ENCODE data around the gene RHOT1. TPM values are rescaled to one million over a fixed set of nuclear protein-coding genes. Genes with fewer than 3 reads are reported as not detected.

The RHOT1 gene
- polyA plus RNA-seq, 1 experiment: 27.4 TPM

DNA sequence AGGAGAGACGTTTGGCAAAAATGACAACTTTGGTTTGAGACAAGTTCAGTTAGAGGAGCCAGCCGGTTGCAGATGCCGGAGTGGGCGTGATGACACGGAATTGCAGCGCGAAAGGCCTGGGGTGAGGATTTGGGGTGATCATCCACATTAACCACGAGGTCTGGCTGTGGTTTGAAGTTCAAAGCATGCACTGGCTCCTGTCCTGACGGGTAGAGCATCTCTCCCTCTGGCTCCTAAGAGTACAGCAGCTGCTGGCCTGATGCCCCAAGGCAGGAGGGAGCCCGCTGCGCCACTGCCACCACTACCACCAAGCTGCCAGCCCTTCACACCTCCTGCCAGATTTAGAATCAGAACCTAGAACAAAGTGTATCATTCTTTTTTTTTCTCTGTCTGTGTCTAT, 127.1 kb downstream of the RHOT1 start:
- H3K27me3 ChIP-seq (ENCODE audit: control insufficient read depth, insufficient read depth, low read length): peaks cover 33% of the 10 kb centered on the region
- TF ChIP-seq, protein P1, sequence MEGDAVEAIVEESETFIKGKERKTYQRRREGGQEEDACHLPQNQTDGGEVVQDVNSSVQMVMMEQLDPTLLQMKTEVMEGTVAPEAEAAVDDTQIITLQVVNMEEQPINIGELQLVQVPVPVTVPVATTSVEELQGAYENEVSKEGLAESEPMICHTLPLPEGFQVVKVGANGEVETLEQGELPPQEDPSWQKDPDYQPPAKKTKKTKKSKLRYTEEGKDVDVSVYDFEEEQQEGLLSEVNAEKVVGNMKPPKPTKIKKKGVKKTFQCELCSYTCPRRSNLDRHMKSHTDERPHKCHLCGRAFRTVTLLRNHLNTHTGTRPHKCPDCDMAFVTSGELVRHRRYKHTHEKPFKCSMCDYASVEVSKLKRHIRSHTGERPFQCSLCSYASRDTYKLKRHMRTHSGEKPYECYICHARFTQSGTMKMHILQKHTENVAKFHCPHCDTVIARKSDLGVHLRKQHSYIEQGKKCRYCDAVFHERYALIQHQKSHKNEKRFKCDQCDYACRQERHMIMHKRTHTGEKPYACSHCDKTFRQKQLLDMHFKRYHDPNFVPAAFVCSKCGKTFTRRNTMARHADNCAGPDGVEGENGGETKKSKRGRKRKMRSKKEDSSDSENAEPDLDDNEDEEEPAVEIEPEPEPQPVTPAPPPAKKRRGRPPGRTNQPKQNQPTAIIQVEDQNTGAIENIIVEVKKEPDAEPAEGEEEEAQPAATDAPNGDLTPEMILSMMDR (IDR thresholded peaks at IDR 0.05; ENCODE audit: insufficient read depth, low read depth, low read length): no peak
- no peak overlapping the region for H3K4me3 ChIP-seq (ENCODE audit: low read depth, low read length)
- ChIA-PET CTCF (no interaction called here), POLR2A (no interaction called here)
- DNase-seq (ENCODE audit: low read depth): no peak
- no peaks in the 10 kb centered on the region for H3K36me3 ChIP-seq (ENCODE audit: control insufficient read depth, insufficient read depth, low read length)

DNA sequence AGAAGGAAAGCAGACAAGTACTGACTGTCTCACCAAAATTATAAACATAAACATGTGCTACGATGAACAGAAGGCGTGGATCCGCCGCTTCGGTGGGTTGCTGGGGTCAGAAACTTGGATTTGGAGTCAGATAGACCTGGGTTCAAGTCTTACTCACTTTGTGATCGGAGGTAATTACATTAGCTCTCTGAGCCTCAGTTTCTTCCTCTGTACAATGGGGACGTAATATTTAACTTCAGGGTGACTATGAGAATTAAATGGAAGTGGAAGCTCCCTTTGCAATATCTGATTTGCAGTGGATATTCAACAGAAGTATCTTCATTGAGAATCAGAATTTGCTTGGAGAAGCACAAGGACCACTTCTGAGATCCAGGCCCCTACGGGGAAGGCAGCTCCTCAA, 129.5 kb downstream of the RHOT1 start:
- ChIA-PET CTCF (interaction anchor here (0.5 to 1.7 kb wide), 5 partner anchors 10 to 75 kb away, joined by 3 to 4 read pairs (median 4); no protein-coding TSS in a partner anchor), POLR2A (no interaction called here)
- Histone ChIP-seq H3K4me3 (ENCODE audit: low read depth, low read length) (no peak overlapping the region), H3K27me3 (ENCODE audit: control insufficient read depth, insufficient read depth, low read length) (peaks cover 22% of the 10 kb centered on the region), H3K36me3 (ENCODE audit: control insufficient read depth, insufficient read depth, low read length) (no peaks in the 10 kb centered on the region)
- no peak for DNase-seq (ENCODE audit: low read depth)
- TF ChIP-seq, protein P1 (IDR thresholded peaks at IDR 0.05; ENCODE audit: insufficient read depth, low read depth, low read length): no peak

DNA sequence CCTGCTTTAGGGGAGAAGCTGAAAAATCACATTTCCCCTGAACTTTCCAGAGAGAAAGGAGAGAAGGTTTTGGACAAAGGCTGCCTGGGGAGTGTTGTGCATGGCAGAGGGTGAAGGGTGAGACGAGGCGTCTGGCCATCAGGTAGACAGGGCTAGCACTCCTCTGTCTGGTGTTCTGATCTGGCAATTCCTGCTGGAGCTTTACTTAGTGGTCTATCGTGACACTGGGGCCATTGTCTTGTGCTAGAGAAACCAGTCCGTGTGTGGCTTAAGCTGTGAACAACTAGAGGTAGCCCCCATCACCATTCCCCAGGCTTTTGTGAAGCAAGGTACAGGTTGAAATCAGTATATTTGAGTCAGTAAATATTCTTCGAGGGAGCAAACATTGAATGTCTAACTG, 131.8 kb downstream of the RHOT1 start:
- POLR2A ChIA-PET: no interaction called here
- Histone ChIP-seq H3K4me3 (ENCODE audit: low read depth, low read length) (no peak overlapping the region), H3K27me3 (ENCODE audit: control insufficient read depth, insufficient read depth, low read length) (peaks cover 9% of the 10 kb centered on the region), H3K36me3 (ENCODE audit: control insufficient read depth, insufficient read depth, low read length) (no peaks in the 10 kb centered on the region)
- TF ChIP-seq, protein P1 (IDR thresholded peaks at IDR 0.05; ENCODE audit: insufficient read depth, low read depth, low read length): no peak
- DNase-seq (ENCODE audit: low read depth): no peak
- CTCF ChIA-PET: interaction anchor here (1.8 kb wide), 1 partner anchor 21 kb away, joined by 5 read pairs; no protein-coding TSS in a partner anchor

DNA sequence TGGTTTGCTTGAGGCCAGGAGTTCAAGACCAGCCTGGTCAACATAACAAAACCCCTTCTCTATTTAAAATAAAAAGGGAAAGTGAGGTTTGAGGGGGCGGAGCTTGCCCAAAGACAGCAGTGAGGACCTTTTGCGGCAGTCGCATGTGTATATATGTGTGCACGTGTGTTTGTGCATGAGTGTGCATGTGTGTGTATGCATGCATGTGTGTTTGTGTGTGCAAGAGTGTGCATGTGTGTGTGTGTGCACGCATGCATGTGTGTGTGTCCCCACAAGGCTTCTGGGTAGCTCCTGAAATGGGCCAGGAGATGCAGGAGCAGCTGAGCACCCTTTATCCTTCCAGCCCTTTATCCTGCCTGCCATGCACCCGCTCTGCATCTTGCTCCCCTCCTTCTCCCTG, 132.3 kb downstream of the RHOT1 start:
- H3K27me3 ChIP-seq (ENCODE audit: control insufficient read depth, insufficient read depth, low read length): peaks cover 6% of the 10 kb centered on the region
- ChIA-PET POLR2A (no interaction called here), CTCF (interaction anchor here (1.8 kb wide), 1 partner anchor 21 kb away, joined by 5 read pairs; no protein-coding TSS in a partner anchor)
- TF ChIP-seq, protein P1 (IDR thresholded peaks at IDR 0.05; ENCODE audit: insufficient read depth, low read depth, low read length): no peak
- H3K36me3 ChIP-seq (ENCODE audit: control insufficient read depth, insufficient read depth, low read length): no peaks in the 10 kb centered on the region
- no peak overlapping the region for H3K4me3 ChIP-seq (ENCODE audit: low read depth, low read length)
- DNase-seq (ENCODE audit: low read depth): no peak

Small RNA genes within 50 kb of the gene (small RNA-seq; reads per million reads assigned to genes)
- not detected for gene UBL5P2 (ENCODE audit: insufficient read length, low read depth, low replicate concordance)

Other genes with a start within 250 kb of the RHOT1 start
- 9.2 and 25.0 TPM in 2 replicates for gene UTP6, start 240.8 kb upstream of the RHOT1 start, polyA plus RNA-seq (2011; rRNA removed)
- gene SUZ12, start 205.5 kb upstream of the RHOT1 start, polyA plus RNA-seq (2011; rRNA removed): 4.7 and 10.9 TPM in 2 replicates
- gene LRRC37B, start 135.1 kb upstream of the RHOT1 start, polyA plus RNA-seq (2011; rRNA removed): 8.6 and 11.4 TPM in 2 replicates
- 0.01 and 0.04 TPM in 2 replicates for gene RHBDL3, start 123.3 kb downstream of the RHOT1 start, polyA plus RNA-seq (2011; rRNA removed)
- gene C17orf75, start 199.7 kb downstream of the RHOT1 start, polyA plus RNA-seq (2011; rRNA removed): 9.6 and 13.7 TPM in 2 replicates
- 165 and 179 TPM in 2 replicates for gene ZNF207, start 207.7 kb downstream of the RHOT1 start, polyA plus RNA-seq (2011; rRNA removed)

Measured in BJ (cell line).